ENCODE results near the gene EPHA1.

- TF ChIP-seq POLR2A (IDR thresholded peaks at IDR 0.05) = no peak
- TF ChIP-seq CTCF (IDR thresholded peaks at IDR 0.05) = peak; percentile 66 to 82 (median 74)
Measured at GRCh38 chr7:143416565-143417149, 8.0 kb upstream of the EPHA1 start.

Data from tibial nerve (tissue), 3 donors.